K562 (cell line): ENCODE results near the gene NR2F6. TPM values are rescaled to one million over a fixed set of nuclear protein-coding genes. Genes with fewer than 3 reads are reported as not detected.
A peak's percentile ranks its signal among the peaks of the same experiment; 100 is the strongest.

Experiments
- KAT8 ChIP-seq: fragments of 450-650 bp; IDR thresholded peaks from 2 replicates; pipeline ENCODE4 v1.6.1; 2016; ENCODE audit warnings: low read depth, mild to moderate bottlenecking
- KDM4B ChIP-seq, 2 experiments: fragments of 450-650 bp in 1 of 2; sonication (generic) in 1 of 2; IDR thresholded peaks; 2 replicates each; pipeline ENCODE4 v1.6.1; 2016 to 2017; ENCODE audit warnings: borderline replicate concordance in 2 of 2, antibody characterized with exemption in 1 of 2, low read depth in 1 of 2, mild to moderate bottlenecking in 1 of 2
- RBM15 ChIP-seq: fragments of 200-400 bp; formaldehyde crosslinking; IDR thresholded peaks from 2 replicates; pipeline ENCODE4 v1.6.1; 2018; ENCODE audit warnings: mild to moderate bottlenecking, low read length, moderate library complexity; ENCODE audit not compliant: insufficient read depth
- RBM39 ChIP-seq: fragments of 200-400 bp; formaldehyde crosslinking; optimal IDR thresholded peaks from 2 replicates; pipeline ENCODE3; 2018; ENCODE audit warnings: low read depth, low read length
- TEAD4 ChIP-seq, 2 experiments: sonication (generic) in 1 of 2; formaldehyde crosslinking in 1 of 2; IDR thresholded peaks; 2 replicates each; pipeline versions ENCODE4 v1.6.1 to v1.8.0; 2012 to 2022; ENCODE audit warnings: borderline replicate concordance in 1 of 2, inconsistent platforms in 1 of 2, low read length in 1 of 2, mild to moderate bottlenecking in 1 of 2, missing genetic modification reagents in 1 of 2
- ZNF23 ChIP-seq: fragments of 250-450 bp; sonication (Bioruptor Pico); IDR thresholded peaks from 2 replicates; pipeline ENCODE4 v1.4.0; 2020; ENCODE audit warnings: mild to moderate bottlenecking
- ZNF274 ChIP-seq: IDR thresholded peaks from 2 replicates; pipeline ENCODE4 v1.6.1; 2011; ENCODE audit warnings: low read depth, mild to moderate bottlenecking, low read length, moderate library complexity, borderline replicate concordance
- polyA plus RNA-seq, 8 experiments: library from polyadenylated mRNA; depleted of rRNA in 4 of 8; stranded (reverse) in 5 of 8; unstranded in 3 of 8; fragments of >200 nt; fragmentation: Nextera tagmentation in 2 of 8; fragmentation: Illumina TruSeq in 1 of 8; extraction: Ambion mirVana in 2 of 8; extraction: Trizol in 1 of 8; gene quantifications; 2 replicates each; pipeline versions ENCODE4 v1.2.1 to v1.2.3, GENCODE V29; 2011 to 2014; ENCODE audit warnings: inconsistent platforms in 1 of 8, missing spikeins in 1 of 8
- total RNA-seq, 7 experiments: library from RNA; depleted of rRNA in 6 of 7; stranded (reverse); fragments of >200 nt in 6 of 7; fragmentation: Illumina TruSeq in 2 of 7; extraction: Trizol in 2 of 7; gene quantifications; 2 replicates each; pipeline versions ENCODE4 v1.2.1 to v1.2.3, GENCODE V29; 2011 to 2021; ENCODE audit warnings: low replicate concordance in 1 of 7
- TF ChIP-seq, protein P1 (sequence below): fragments of 450-650 bp; IDR thresholded peaks from 2 replicates; pipeline ENCODE4 v1.6.1; 2016; ENCODE audit warnings: mild to moderate bottlenecking, moderate library complexity
- TF ChIP-seq, protein P2 (sequence below): sonication (generic); formaldehyde crosslinking; IDR thresholded peaks from 2 replicates; pipeline ENCODE4 v1.8.0; 2022; ENCODE audit warnings: mild to moderate bottlenecking, missing genetic modification reagents
- TF ChIP-seq, protein P3 (sequence below), 2 experiments: fragments of 450-650 bp in 1 of 2; IDR thresholded peaks; 2 replicates each; pipeline ENCODE4 v1.6.1; 2011 to 2017; ENCODE audit warnings: low read depth in 2 of 2, antibody characterized with exemption in 1 of 2, borderline replicate concordance in 1 of 2, low read length in 1 of 2, mild to moderate bottlenecking in 1 of 2, mixed read lengths in 1 of 2; ENCODE audit not compliant: control insufficient read depth in 1 of 2

NR2F6 gene
- total and polyA plus RNA-seq, 9 of the 15 experiments (the other 6 are each of a cell fraction or from before 2014, with no cell fraction given): 0.76 to 97.5 (median 18.8) TPM

DNA sequence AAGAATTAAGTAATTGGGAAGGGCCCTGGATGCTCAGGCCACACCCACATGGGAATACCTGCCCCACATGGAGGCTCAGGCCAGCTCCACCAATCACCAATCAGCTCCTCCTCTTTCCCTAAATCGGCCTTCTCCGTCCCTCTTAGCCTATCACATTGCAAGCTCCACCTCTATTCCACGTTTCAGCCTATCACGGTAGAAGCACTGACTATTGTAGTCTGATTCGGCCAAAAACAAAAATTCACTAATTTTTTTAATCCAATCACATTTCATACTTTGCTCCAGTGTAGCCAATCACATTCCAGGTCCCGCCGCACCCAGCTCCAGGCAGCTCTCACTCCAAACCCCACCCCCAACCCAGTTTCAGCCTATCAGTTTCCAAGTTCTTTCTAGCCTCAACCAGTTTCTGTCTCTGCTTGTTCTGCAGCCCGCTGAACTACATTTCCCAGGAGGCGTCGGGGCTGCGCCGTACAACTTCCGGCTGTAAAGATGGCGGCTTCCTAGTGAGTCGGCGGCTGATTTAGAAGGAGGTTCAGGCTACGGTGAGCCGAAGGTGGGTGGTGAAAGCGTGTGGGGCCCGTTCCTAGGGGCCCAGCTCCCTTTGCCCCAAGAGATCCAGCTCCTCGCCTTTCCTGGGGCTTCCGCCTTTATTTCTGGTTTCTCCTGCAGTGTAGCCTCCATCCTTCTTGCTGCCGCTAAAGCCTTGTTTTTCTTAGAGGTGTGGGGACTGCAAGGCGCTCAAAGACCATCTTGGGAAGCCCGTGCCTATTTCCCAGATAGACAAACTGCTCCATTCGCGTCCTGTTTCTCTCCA lies 21.5 kb upstream of the NR2F6 start, which contains the start of gene BABAM1 (continued):
- TF ChIP-seq, protein P1, sequence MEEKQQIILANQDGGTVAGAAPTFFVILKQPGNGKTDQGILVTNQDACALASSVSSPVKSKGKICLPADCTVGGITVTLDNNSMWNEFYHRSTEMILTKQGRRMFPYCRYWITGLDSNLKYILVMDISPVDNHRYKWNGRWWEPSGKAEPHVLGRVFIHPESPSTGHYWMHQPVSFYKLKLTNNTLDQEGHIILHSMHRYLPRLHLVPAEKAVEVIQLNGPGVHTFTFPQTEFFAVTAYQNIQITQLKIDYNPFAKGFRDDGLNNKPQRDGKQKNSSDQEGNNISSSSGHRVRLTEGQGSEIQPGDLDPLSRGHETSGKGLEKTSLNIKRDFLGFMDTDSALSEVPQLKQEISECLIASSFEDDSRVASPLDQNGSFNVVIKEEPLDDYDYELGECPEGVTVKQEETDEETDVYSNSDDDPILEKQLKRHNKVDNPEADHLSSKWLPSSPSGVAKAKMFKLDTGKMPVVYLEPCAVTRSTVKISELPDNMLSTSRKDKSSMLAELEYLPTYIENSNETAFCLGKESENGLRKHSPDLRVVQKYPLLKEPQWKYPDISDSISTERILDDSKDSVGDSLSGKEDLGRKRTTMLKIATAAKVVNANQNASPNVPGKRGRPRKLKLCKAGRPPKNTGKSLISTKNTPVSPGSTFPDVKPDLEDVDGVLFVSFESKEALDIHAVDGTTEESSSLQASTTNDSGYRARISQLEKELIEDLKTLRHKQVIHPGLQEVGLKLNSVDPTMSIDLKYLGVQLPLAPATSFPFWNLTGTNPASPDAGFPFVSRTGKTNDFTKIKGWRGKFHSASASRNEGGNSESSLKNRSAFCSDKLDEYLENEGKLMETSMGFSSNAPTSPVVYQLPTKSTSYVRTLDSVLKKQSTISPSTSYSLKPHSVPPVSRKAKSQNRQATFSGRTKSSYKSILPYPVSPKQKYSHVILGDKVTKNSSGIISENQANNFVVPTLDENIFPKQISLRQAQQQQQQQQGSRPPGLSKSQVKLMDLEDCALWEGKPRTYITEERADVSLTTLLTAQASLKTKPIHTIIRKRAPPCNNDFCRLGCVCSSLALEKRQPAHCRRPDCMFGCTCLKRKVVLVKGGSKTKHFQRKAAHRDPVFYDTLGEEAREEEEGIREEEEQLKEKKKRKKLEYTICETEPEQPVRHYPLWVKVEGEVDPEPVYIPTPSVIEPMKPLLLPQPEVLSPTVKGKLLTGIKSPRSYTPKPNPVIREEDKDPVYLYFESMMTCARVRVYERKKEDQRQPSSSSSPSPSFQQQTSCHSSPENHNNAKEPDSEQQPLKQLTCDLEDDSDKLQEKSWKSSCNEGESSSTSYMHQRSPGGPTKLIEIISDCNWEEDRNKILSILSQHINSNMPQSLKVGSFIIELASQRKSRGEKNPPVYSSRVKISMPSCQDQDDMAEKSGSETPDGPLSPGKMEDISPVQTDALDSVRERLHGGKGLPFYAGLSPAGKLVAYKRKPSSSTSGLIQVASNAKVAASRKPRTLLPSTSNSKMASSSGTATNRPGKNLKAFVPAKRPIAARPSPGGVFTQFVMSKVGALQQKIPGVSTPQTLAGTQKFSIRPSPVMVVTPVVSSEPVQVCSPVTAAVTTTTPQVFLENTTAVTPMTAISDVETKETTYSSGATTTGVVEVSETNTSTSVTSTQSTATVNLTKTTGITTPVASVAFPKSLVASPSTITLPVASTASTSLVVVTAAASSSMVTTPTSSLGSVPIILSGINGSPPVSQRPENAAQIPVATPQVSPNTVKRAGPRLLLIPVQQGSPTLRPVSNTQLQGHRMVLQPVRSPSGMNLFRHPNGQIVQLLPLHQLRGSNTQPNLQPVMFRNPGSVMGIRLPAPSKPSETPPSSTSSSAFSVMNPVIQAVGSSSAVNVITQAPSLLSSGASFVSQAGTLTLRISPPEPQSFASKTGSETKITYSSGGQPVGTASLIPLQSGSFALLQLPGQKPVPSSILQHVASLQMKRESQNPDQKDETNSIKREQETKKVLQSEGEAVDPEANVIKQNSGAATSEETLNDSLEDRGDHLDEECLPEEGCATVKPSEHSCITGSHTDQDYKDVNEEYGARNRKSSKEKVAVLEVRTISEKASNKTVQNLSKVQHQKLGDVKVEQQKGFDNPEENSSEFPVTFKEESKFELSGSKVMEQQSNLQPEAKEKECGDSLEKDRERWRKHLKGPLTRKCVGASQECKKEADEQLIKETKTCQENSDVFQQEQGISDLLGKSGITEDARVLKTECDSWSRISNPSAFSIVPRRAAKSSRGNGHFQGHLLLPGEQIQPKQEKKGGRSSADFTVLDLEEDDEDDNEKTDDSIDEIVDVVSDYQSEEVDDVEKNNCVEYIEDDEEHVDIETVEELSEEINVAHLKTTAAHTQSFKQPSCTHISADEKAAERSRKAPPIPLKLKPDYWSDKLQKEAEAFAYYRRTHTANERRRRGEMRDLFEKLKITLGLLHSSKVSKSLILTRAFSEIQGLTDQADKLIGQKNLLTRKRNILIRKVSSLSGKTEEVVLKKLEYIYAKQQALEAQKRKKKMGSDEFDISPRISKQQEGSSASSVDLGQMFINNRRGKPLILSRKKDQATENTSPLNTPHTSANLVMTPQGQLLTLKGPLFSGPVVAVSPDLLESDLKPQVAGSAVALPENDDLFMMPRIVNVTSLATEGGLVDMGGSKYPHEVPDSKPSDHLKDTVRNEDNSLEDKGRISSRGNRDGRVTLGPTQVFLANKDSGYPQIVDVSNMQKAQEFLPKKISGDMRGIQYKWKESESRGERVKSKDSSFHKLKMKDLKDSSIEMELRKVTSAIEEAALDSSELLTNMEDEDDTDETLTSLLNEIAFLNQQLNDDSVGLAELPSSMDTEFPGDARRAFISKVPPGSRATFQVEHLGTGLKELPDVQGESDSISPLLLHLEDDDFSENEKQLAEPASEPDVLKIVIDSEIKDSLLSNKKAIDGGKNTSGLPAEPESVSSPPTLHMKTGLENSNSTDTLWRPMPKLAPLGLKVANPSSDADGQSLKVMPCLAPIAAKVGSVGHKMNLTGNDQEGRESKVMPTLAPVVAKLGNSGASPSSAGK: no peak
- TF ChIP-seq RBM15 (no peak), TEAD4 (IDR thresholded peaks at IDR 0.05; ENCODE audit: low read length) (peak; percentile 17; the same call in 1 of the 2 replicates), TEAD4 (CRISPR knock-in tag; IDR thresholded peaks at IDR 0.05; ENCODE audit: borderline replicate concordance) (no peak), KAT8 (no peak), ZNF23 (CRISPR knock-in tag) (no peak), ZNF274 (no peak), RBM39 (no peak), KDM4B (IDR thresholded peaks at IDR 0.05; ENCODE audit: borderline replicate concordance in 2 of 2, low read depth in 1 of 2) (peak in 1 of 2 experiments; percentile 69; a peak in 1 of 4 replicates)
- TF ChIP-seq, protein P2, sequence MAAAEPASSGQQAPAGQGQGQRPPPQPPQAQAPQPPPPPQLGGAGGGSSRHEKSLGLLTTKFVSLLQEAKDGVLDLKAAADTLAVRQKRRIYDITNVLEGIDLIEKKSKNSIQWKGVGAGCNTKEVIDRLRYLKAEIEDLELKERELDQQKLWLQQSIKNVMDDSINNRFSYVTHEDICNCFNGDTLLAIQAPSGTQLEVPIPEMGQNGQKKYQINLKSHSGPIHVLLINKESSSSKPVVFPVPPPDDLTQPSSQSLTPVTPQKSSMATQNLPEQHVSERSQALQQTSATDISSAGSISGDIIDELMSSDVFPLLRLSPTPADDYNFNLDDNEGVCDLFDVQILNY (CRISPR knock-in tag): no peak
- TF ChIP-seq, protein P3, sequence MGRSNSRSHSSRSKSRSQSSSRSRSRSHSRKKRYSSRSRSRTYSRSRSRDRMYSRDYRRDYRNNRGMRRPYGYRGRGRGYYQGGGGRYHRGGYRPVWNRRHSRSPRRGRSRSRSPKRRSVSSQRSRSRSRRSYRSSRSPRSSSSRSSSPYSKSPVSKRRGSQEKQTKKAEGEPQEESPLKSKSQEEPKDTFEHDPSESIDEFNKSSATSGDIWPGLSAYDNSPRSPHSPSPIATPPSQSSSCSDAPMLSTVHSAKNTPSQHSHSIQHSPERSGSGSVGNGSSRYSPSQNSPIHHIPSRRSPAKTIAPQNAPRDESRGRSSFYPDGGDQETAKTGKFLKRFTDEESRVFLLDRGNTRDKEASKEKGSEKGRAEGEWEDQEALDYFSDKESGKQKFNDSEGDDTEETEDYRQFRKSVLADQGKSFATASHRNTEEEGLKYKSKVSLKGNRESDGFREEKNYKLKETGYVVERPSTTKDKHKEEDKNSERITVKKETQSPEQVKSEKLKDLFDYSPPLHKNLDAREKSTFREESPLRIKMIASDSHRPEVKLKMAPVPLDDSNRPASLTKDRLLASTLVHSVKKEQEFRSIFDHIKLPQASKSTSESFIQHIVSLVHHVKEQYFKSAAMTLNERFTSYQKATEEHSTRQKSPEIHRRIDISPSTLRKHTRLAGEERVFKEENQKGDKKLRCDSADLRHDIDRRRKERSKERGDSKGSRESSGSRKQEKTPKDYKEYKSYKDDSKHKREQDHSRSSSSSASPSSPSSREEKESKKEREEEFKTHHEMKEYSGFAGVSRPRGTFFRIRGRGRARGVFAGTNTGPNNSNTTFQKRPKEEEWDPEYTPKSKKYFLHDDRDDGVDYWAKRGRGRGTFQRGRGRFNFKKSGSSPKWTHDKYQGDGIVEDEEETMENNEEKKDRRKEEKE (IDR thresholded peaks at IDR 0.05; ENCODE audit: borderline replicate concordance in 1 of 2, control insufficient read depth in 1 of 2, low read depth in 2 of 2, low read length in 1 of 2): no peak
